ENCODE results near the gene DIAPH3. TPM values are rescaled to one million over a fixed set of nuclear protein-coding genes. Genes with fewer than 3 reads are reported as not detected.

Gene DIAPH3
- polyA plus RNA-seq, 2 of the 4 experiments (the other 2 are of a cell fraction), result 10.8 to 13.6 TPM

GRCh38 chr13:59641817-59642216 is 521.9 kb downstream of the DIAPH3 start:
- WGBS (ENCODE audit: missing lambda C conversion rate), result 31% methylated on average over 1 of the region's 1 CpG
- CTCF ChIA-PET, result no interaction called here
- no peaks in the 10 kb centered on the region for H3K4me1 ChIP-seq
- ATAC-seq, result no peak
- TF ChIP-seq EHMT2 (IDR thresholded peaks at IDR 0.05; ENCODE audit: low read depth), result no peak
- TF ChIP-seq HOXA7 (CRISPR knock-in tag; IDR thresholded peaks at IDR 0.05), result no peak
- TF ChIP-seq BCL3 (IDR thresholded peaks at IDR 0.05), result no peak
- no peak for TF ChIP-seq POLR2AphosphoS2 (conservative IDR thresholded peaks at IDR 0.05; ENCODE audit: low read length)
- TF ChIP-seq RAD21 (conservative IDR thresholded peaks at IDR 0.05 in 1 of 2, IDR thresholded peaks at IDR 0.05 in 1 of 2), result no peak
- no peak for TF ChIP-seq NR3C1 (IDR thresholded peaks at IDR 0.05)
- no peak for TF ChIP-seq MAZ (IDR thresholded peaks at IDR 0.05; ENCODE audit: borderline replicate concordance, low read depth, low read length)
- no peak for TF ChIP-seq SREBF2 (IDR thresholded peaks at IDR 0.05)
- no peak for TF ChIP-seq BHLHE40 (IDR thresholded peaks at IDR 0.05; ENCODE audit: low read depth, low read length)
- no peak for TF ChIP-seq HOXB13 (CRISPR knock-in tag; IDR thresholded peaks at IDR 0.05; ENCODE audit: low read depth)
- FAIRE-seq, result no peak
- H3K4me3 ChIP-seq, result no peak overlapping the region
- no peak overlapping the region for H3K27ac ChIP-seq
- POLR2A ChIA-PET, result no interaction called here
- H3K9me3 ChIP-seq, result no peaks in the 10 kb centered on the region
- no peak overlapping the region for H3K4me2 ChIP-seq
- no peak for DNase-seq (ENCODE audit: low read depth in 1 of 2, low spot score in 1 of 2)

GRCh38 chr13:59641261-59641660 is 522.5 kb downstream of the DIAPH3 start:
- ChIA-PET POLR2A (no interaction called here), CTCF (no interaction called here)
- Histone ChIP-seq H3K9me3 (no peaks in the 10 kb centered on the region), H3K27ac (no peak overlapping the region), H3K4me2 (no peak overlapping the region), H3K4me3 (no peak overlapping the region), H3K4me1 (no peaks in the 10 kb centered on the region)
- no peak for FAIRE-seq
- peak in 1 of 2 experiments; percentile 51; a peak in 1 of 6 replicates for ATAC-seq
- no peak for DNase-seq (ENCODE audit: low read depth in 1 of 2, low spot score in 1 of 2)
- TF ChIP-seq, protein P1, sequence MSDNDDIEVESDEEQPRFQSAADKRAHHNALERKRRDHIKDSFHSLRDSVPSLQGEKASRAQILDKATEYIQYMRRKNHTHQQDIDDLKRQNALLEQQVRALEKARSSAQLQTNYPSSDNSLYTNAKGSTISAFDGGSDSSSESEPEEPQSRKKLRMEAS (IDR thresholded peaks at IDR 0.05), result no peak
- TF ChIP-seq, protein P2, sequence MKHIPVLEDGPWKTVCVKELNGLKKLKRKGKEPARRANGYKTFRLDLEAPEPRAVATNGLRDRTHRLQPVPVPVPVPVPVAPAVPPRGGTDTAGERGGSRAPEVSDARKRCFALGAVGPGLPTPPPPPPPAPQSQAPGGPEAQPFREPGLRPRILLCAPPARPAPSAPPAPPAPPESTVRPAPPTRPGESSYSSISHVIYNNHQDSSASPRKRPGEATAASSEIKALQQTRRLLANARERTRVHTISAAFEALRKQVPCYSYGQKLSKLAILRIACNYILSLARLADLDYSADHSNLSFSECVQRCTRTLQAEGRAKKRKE (CRISPR knock-in tag; IDR thresholded peaks at IDR 0.05; ENCODE audit: low read depth), result no peak
- no peak for TF ChIP-seq ZFP36 (IDR thresholded peaks at IDR 0.05; ENCODE audit: borderline replicate concordance, partially characterized antibody)
- 7% methylated on average over 3 of the region's 3 CpGs for WGBS (ENCODE audit: missing lambda C conversion rate)

GRCh38 chr13:59638404-59638803 is 525.3 kb downstream of the DIAPH3 start:
- ATAC-seq (no peak), DNase-seq (ENCODE audit: low read depth in 1 of 2, low spot score in 1 of 2) (no peak), FAIRE-seq (no peak)
- ChIA-PET POLR2A (no interaction called here), CTCF (no interaction called here)
- 33% methylated on average over 1 of the region's 1 CpG for WGBS (ENCODE audit: missing lambda C conversion rate)
- Histone ChIP-seq H3K4me1 (no peaks in the 10 kb centered on the region), H3K4me2 (no peak overlapping the region), H3K27ac (no peak overlapping the region), H3K4me3 (no peak overlapping the region), H3K9me3 (no peaks in the 10 kb centered on the region)
- TF ChIP-seq SMC3 (IDR thresholded peaks at IDR 0.05), result no peak
- no peak for TF ChIP-seq NFE2L2 (conservative IDR thresholded peaks at IDR 0.05; ENCODE audit: low read length)
- TF ChIP-seq FOSL2 (IDR thresholded peaks at IDR 0.05), result no peak
- no peak for TF ChIP-seq FOSL2 (CRISPR knock-in tag; IDR thresholded peaks at IDR 0.05)
- TF ChIP-seq CHD2 (IDR thresholded peaks at IDR 0.05; ENCODE audit: low read length, partially characterized antibody), result no peak
- TF ChIP-seq RFX5 (IDR thresholded peaks at IDR 0.05), result no peak
- no peak for TF ChIP-seq EHMT2 (IDR thresholded peaks at IDR 0.05; ENCODE audit: low read depth)
- no peak for TF ChIP-seq CHD4 (IDR thresholded peaks at IDR 0.05; ENCODE audit: borderline replicate concordance)
- TF ChIP-seq RARB (CRISPR knock-in tag; IDR thresholded peaks at IDR 0.05), result no peak
- TF ChIP-seq BCL3 (IDR thresholded peaks at IDR 0.05), result no peak
- no peak for TF ChIP-seq ZSCAN20 (CRISPR knock-in tag; IDR thresholded peaks at IDR 0.05)
- no peak for TF ChIP-seq POLR2A (IDR thresholded peaks at IDR 0.05; ENCODE audit: low read length)
- TF ChIP-seq REST (IDR thresholded peaks at IDR 0.05), result no peak
- TF ChIP-seq TP53 (CRISPR knock-in tag; IDR thresholded peaks at IDR 0.05), result no peak
- no peak for TF ChIP-seq MYC (IDR thresholded peaks at IDR 0.05; ENCODE audit: borderline replicate concordance, low read length)
- no peak for TF ChIP-seq KDM1A (IDR thresholded peaks at IDR 0.05; ENCODE audit: low read depth)
- no peak for TF ChIP-seq EHF (CRISPR knock-in tag; IDR thresholded peaks at IDR 0.05)
- no peak for TF ChIP-seq HOXB13 (CRISPR knock-in tag; IDR thresholded peaks at IDR 0.05; ENCODE audit: low read depth)
- no peak for TF ChIP-seq PHF8 (IDR thresholded peaks at IDR 0.05; ENCODE audit: borderline replicate concordance, low read depth)
- TF ChIP-seq HDAC2 (IDR thresholded peaks at IDR 0.05), result no peak
- no peak for TF ChIP-seq JUNB (IDR thresholded peaks at IDR 0.05)
